Mesodermal cell (in vitro differentiated cells): ENCODE data around the gene KIRREL3.

Source experiments
- H3K27ac ChIP-seq: 2 replicates; pipeline ENCODE4 v1.7.0; 2013; ENCODE audit warnings: mild to moderate bottlenecking, low read depth, low read length, moderate library complexity; ENCODE audit not compliant: severe bottlenecking
- H3K36me3 ChIP-seq: 2 replicates; pipeline ENCODE4 v1.7.1; 2013; ENCODE audit warnings: mild to moderate bottlenecking, low read length, moderate library complexity; ENCODE audit not compliant: control insufficient read depth, insufficient read depth
- H3K4me1 ChIP-seq: one replicate; pipeline ENCODE4 v1.7.1; 2013; ENCODE audit warnings: mild to moderate bottlenecking, low read length; ENCODE audit not compliant: insufficient read depth, control insufficient read depth, poor library complexity, severe bottlenecking
- H3K4me3 ChIP-seq: 2 replicates; pipeline ENCODE4 v1.7.0; 2013; ENCODE audit warnings: low read length, control low read depth, mild to moderate bottlenecking; ENCODE audit not compliant: insufficient read depth, poor library complexity, severe bottlenecking; ENCODE audit errors: extremely low read depth
- H3K9me3 ChIP-seq: 2 replicates; pipeline ENCODE4 v1.7.1; 2013; ENCODE audit warnings: mild to moderate bottlenecking, low read length, moderate library complexity; ENCODE audit not compliant: control insufficient read depth
- WGBS, 2 experiments: methylation state at CpG; one replicate each; pipeline ENCODE4 v1.1.5; 2013; ENCODE audit warnings: missing lambda C conversion rate in 2 of 2; ENCODE audit not compliant: insufficient coverage in 2 of 2; 5-methylcytosine and 5-hydroxymethylcytosine counted together

The KIRREL3 gene

GRCh38 chr11:126676536-126676935, 324.0 kb downstream of the KIRREL3 start:
- no peaks in the 10 kb centered on the region for H3K9me3 ChIP-seq
- WGBS, 2 experiments = 84 to 97% methylated on average over 3 to 9 of the region's 9 CpGs
- no peaks in the 10 kb centered on the region for H3K4me1 ChIP-seq
- H3K4me3 ChIP-seq = no peak overlapping the region
- no peak overlapping the region for H3K27ac ChIP-seq
- no peaks in the 10 kb centered on the region for H3K36me3 ChIP-seq

- H3K9me3 ChIP-seq = no peaks in the 10 kb centered on the region
These were observed 327.3 kb downstream of the KIRREL3 start for GRCh38 chr11:126673319-126673718.

GRCh38 chr11:126669416-126669815, 331.2 kb downstream of the KIRREL3 start:
- 75 to 83% methylated on average over 4 of the region's 5 CpGs for WGBS, 2 experiments
- Histone ChIP-seq H3K27ac (no peak overlapping the region), H3K4me3 (no peak overlapping the region), H3K9me3 (no peaks in the 10 kb centered on the region), H3K36me3 (no peaks in the 10 kb centered on the region), H3K4me1 (no peaks in the 10 kb centered on the region)

More at GRCh38 chr11:126673319-126673718, 327.3 kb downstream of the KIRREL3 start:
- Histone ChIP-seq H3K27ac (no peak overlapping the region), H3K4me1 (no peaks in the 10 kb centered on the region), H3K36me3 (no peaks in the 10 kb centered on the region), H3K4me3 (no peak overlapping the region)
- 67% methylated on average over 1 of the region's 1 CpG; no CpG with 5 or more reads in 1 of the 2 experiments for WGBS, 2 experiments

GRCh38 chr11:126664643-126665042, 335.9 kb downstream of the KIRREL3 start:
- no peak overlapping the region for H3K4me3 ChIP-seq
- no peaks in the 10 kb centered on the region for H3K4me1 ChIP-seq
- no peaks in the 10 kb centered on the region for H3K36me3 ChIP-seq
- no peak overlapping the region for H3K27ac ChIP-seq
- WGBS, 2 experiments = 93 to 100% methylated on average over 1 to 2 of the region's 2 CpGs
- H3K9me3 ChIP-seq = no peaks in the 10 kb centered on the region

- no peaks in the 10 kb centered on the region for H3K9me3 ChIP-seq
- no peaks in the 10 kb centered on the region for H3K36me3 ChIP-seq
- H3K27ac ChIP-seq = no peak overlapping the region
- H3K4me1 ChIP-seq = no peaks in the 10 kb centered on the region
- 75 to 81% methylated on average over 1 to 3 of the region's 3 CpGs for WGBS, 2 experiments
- no peak overlapping the region for H3K4me3 ChIP-seq
These were observed 336.6 kb downstream of the KIRREL3 start for GRCh38 chr11:126663749-126664592.

- H3K27ac ChIP-seq = no peak overlapping the region
- no peak overlapping the region for H3K4me3 ChIP-seq
- no peaks in the 10 kb centered on the region for H3K4me1 ChIP-seq
- WGBS, 2 experiments = 48 to 70% methylated on average over 4 to 5 of the region's 8 CpGs
- no peaks in the 10 kb centered on the region for H3K9me3 ChIP-seq
- no peaks in the 10 kb centered on the region for H3K36me3 ChIP-seq
These were observed 338.4 kb downstream of the KIRREL3 start for GRCh38 chr11:126662035-126662790.

- Histone ChIP-seq H3K4me1 (no peaks in the 10 kb centered on the region), H3K27ac (no peak overlapping the region), H3K4me3 (no peak overlapping the region), H3K36me3 (no peaks in the 10 kb centered on the region), H3K9me3 (no peaks in the 10 kb centered on the region)
- WGBS, 2 experiments = 80 to 100% methylated on average over 1 to 2 of the region's 2 CpGs
These were observed 339.7 kb downstream of the KIRREL3 start for GRCh38 chr11:126660761-126661425.

- H3K4me1 ChIP-seq = no peaks in the 10 kb centered on the region
- 80 to 87% methylated on average over 4 to 5 of the region's 5 CpGs for WGBS, 2 experiments
These were observed 340.2 kb downstream of the KIRREL3 start for GRCh38 chr11:126660321-126660720.

GRCh38 chr11:126658306-126659056, 342.1 kb downstream of the KIRREL3 start:
- Histone ChIP-seq H3K4me1 (no peaks in the 10 kb centered on the region), H3K9me3 (no peaks in the 10 kb centered on the region), H3K4me3 (no peak overlapping the region), H3K36me3 (no peaks in the 10 kb centered on the region), H3K27ac (no peak overlapping the region)
- 82 to 90% methylated on average over 3 to 4 of the region's 6 CpGs for WGBS, 2 experiments

More at GRCh38 chr11:126660321-126660720, 340.2 kb downstream of the KIRREL3 start:
- H3K9me3 ChIP-seq = no peaks in the 10 kb centered on the region
- no peaks in the 10 kb centered on the region for H3K36me3 ChIP-seq
- H3K4me3 ChIP-seq = no peak overlapping the region
- no peak overlapping the region for H3K27ac ChIP-seq

GRCh38 chr11:126655807-126656128, 344.8 kb downstream of the KIRREL3 start:
- H3K27ac ChIP-seq = no peak overlapping the region
- 70 to 73% methylated on average over 2 of the region's 2 CpGs for WGBS, 2 experiments
- no peaks in the 10 kb centered on the region for H3K36me3 ChIP-seq
- H3K9me3 ChIP-seq = no peaks in the 10 kb centered on the region
- no peaks in the 10 kb centered on the region for H3K4me1 ChIP-seq
- no peak overlapping the region for H3K4me3 ChIP-seq
